Neural progenitor cell (in vitro differentiated cells): ENCODE data around the gene RNF144A.

ENCODE experiments used
- CTCF ChIP-seq: fragments of 200-600 bp; sonication (generic); IDR thresholded peaks from 2 replicates; pipeline ENCODE4 v1.5.1; 2017; ENCODE audit warnings: antibody characterized with exemption, mild to moderate bottlenecking
- EZH2 ChIP-seq: fragments of 200-600 bp; sonication (generic); IDR thresholded peaks from 2 replicates; pipeline ENCODE4 v1.6.1; 2017; ENCODE audit warnings: antibody characterized with exemption, mild to moderate bottlenecking, moderate library complexity
- EZH2phosphoT487 ChIP-seq: fragments of 200-600 bp; sonication (generic); IDR thresholded peaks from 2 replicates; pipeline ENCODE4 v1.6.1; 2017; ENCODE audit warnings: antibody characterized with exemption

GRCh38 chr2:6926071-6926732, 9.0 kb downstream of the RNF144A start:
- TF ChIP-seq CTCF (no peak), EZH2 (no peak), EZH2phosphoT487 (no peak)
